Upper lobe of right lung (tissue), 1 donor: Measurements from ENCODE around the gene BMP6. TPM values are rescaled to one million over a fixed set of nuclear protein-coding genes. Genes with fewer than 3 reads are reported as not detected.

Source experiments
- ATAC-seq: fragments of 200-7000 bp; cut with Tn5 transposase; one replicate; pipeline ENCODE4 v1.9.1; 2020; ENCODE audit warnings: mild to moderate bottlenecking, moderate library complexity
- DNase-seq: peaks from one replicate; pipeline ENCODE4 v3.0.0-alpha.2; 2020
- H3K27ac ChIP-seq: fragments of 200-600 bp; one replicate; pipeline ENCODE4 v1.8.0; 2022
- H3K27me3 ChIP-seq: fragments of 200-600 bp; one replicate; pipeline ENCODE4 v1.8.0; 2022; ENCODE audit warnings: mild to moderate bottlenecking
- H3K36me3 ChIP-seq: fragments of 200-600 bp; one replicate; pipeline ENCODE4 v1.8.0; 2022
- H3K4me1 ChIP-seq: fragments of 200-600 bp; one replicate; pipeline ENCODE4 v1.8.0; 2022
- H3K4me3 ChIP-seq: fragments of 200-600 bp; one replicate; pipeline ENCODE4 v1.8.0; 2022; ENCODE audit warnings: mild to moderate bottlenecking
- H3K9me3 ChIP-seq: fragments of 200-600 bp; one replicate; pipeline ENCODE4 v1.8.0; 2022
- CTCF ChIP-seq: fragments of 200-600 bp; IDR thresholded peaks from one replicate; pipeline ENCODE4 v1.8.0; 2022; ENCODE audit warnings: antibody characterized with exemption
- intact Hi-C: fragments of 100-400 bp; cut with DNase I; formaldehyde crosslinking; loops from one replicate; pipeline ENCODE4 v1.11.0; 2022
- total RNA-seq: library from RNA; stranded (reverse); fragmentation: NEBNext Ultra II Directional; extraction: Animal tissue kit (Norgen Biotek cat#: 25700); gene quantifications from one replicate; pipeline ENCODE4 v1.2.1, GENCODE V29; 2021
- donor health status: DM: no; HTN: yes; CAD: no; lungs with severe emphysema.

The BMP6 gene
- total RNA-seq, 1 donor from 2014 or later = 6.6 TPM

- no peaks in the 10 kb centered on the region for H3K9me3 ChIP-seq
Measured at GRCh38 chr6:7747901-7748504, 22.1 kb downstream of the BMP6 start.

GRCh38 chr6:7749478-7749877 is 23.6 kb downstream of the BMP6 start:
- intact Hi-C loops = no loop called here
- TF ChIP-seq CTCF = no peak

More at GRCh38 chr6:7747901-7748504, 22.1 kb downstream of the BMP6 start:
- no peak overlapping the region for H3K4me3 ChIP-seq
- intact Hi-C loops = no loop called here
- no peaks in the 10 kb centered on the region for H3K27me3 ChIP-seq
- DNase-seq = no peak
- H3K36me3 ChIP-seq = no peaks in the 10 kb centered on the region
- H3K4me1 ChIP-seq = no peaks in the 10 kb centered on the region
- ATAC-seq = no peak
- TF ChIP-seq CTCF = no peak
- no peak overlapping the region for H3K27ac ChIP-seq

GRCh38 chr6:7750197-7750596 is 24.3 kb downstream of the BMP6 start:
- TF ChIP-seq CTCF = no peak
- Histone ChIP-seq H3K4me1 (no peaks in the 10 kb centered on the region), H3K4me3 (no peak overlapping the region), H3K36me3 (no peaks in the 10 kb centered on the region), H3K27ac (no peak overlapping the region), H3K9me3 (no peaks in the 10 kb centered on the region), H3K27me3 (no peaks in the 10 kb centered on the region)
- no peak for ATAC-seq
- DNase-seq = no peak
- intact Hi-C loops = no loop called here

More at GRCh38 chr6:7749478-7749877, 23.6 kb downstream of the BMP6 start:
- no peaks in the 10 kb centered on the region for H3K4me1 ChIP-seq
- H3K4me3 ChIP-seq = no peak overlapping the region
- no peaks in the 10 kb centered on the region for H3K9me3 ChIP-seq
- ATAC-seq (no peak), DNase-seq (no peak)
- no peaks in the 10 kb centered on the region for H3K36me3 ChIP-seq
- H3K27ac ChIP-seq = no peak overlapping the region
- H3K27me3 ChIP-seq = no peaks in the 10 kb centered on the region

- Histone ChIP-seq H3K27ac (no peak overlapping the region), H3K36me3 (no peaks in the 10 kb centered on the region), H3K27me3 (no peaks in the 10 kb centered on the region), H3K9me3 (no peaks in the 10 kb centered on the region), H3K4me1 (no peaks in the 10 kb centered on the region), H3K4me3 (no peak overlapping the region)
- intact Hi-C loops = no loop called here
- no peak for TF ChIP-seq CTCF
- DNase-seq = no peak
- peak; percentile 9 for ATAC-seq
Measured at GRCh38 chr6:7758456-7758855, 32.6 kb downstream of the BMP6 start.

GRCh38 chr6:7759320-7759719 is 33.4 kb downstream of the BMP6 start:
- no peak for DNase-seq
- intact Hi-C loops = no loop called here
- Histone ChIP-seq H3K4me3 (no peak overlapping the region), H3K9me3 (no peaks in the 10 kb centered on the region), H3K27me3 (no peaks in the 10 kb centered on the region), H3K4me1 (no peaks in the 10 kb centered on the region), H3K36me3 (no peaks in the 10 kb centered on the region), H3K27ac (no peak overlapping the region)
- ATAC-seq = no peak
- TF ChIP-seq CTCF = no peak

GRCh38 chr6:7761051-7761450 is 35.2 kb downstream of the BMP6 start:
- no peaks in the 10 kb centered on the region for H3K27me3 ChIP-seq
- no peak for TF ChIP-seq CTCF
- DNase-seq (no peak), ATAC-seq (no peak)
- H3K4me1 ChIP-seq = no peaks in the 10 kb centered on the region
- no peak overlapping the region for H3K27ac ChIP-seq
- H3K9me3 ChIP-seq = no peaks in the 10 kb centered on the region
- intact Hi-C loops = no loop called here
- H3K4me3 ChIP-seq = no peak overlapping the region
- no peaks in the 10 kb centered on the region for H3K36me3 ChIP-seq
